ENCODE results near the gene FKBP5. TPM values are rescaled to one million over a fixed set of nuclear protein-coding genes. Genes with fewer than 3 reads are reported as not detected.
"Not testable (repeated sequence)": the region's sequence is repeated elsewhere in the genome, so short reads cannot be mapped to it uniquely, and the experiment has no call there.

The FKBP5 gene
- total RNA-seq, 1 donor from 2014 or later, result 16.5 TPM

DNA sequence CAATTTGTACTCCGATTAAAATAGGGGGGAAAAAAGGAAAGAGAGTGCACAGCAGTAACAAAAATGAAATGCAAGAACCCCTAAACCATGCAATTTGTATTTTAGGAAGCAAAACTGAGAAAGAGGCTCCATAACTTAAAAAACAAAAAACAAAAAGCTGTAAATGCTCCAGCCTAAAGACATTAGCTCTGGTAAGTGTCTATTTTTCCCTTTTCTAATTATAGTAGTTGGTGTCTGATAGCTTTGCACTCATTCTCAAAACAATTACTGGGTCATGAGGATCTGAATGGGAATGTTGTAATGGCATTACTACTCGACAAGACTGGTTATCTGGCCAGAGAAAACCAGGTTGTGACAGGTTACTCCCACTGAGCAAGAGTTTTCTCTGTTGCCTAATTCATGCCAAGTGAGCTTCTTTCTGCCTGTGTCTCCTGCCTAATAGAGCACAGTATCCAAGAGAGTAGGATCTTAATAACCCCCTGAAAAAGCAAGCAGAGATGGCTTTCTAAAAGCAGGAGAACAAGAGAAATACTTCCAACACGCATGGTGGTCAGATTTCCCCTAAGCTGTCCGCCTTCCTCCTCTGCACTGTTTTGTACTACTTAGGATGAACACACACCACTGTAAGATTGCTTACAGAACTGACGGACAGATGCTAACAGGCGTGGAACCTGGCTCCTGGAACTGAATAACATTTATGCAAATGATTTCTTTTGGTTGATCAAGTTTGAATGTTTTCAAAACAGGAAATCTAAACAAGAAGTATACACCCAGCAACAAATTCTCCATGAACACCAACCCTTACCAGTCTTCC lies 86.4 kb downstream of the FKBP5 start:
- peak overlapping the region; percentile 8 for H3K4me3 ChIP-seq (ENCODE audit: low read depth, low read length)
- DNase-seq (ENCODE audit: low read depth), result no peak
- TF ChIP-seq, protein P1, sequence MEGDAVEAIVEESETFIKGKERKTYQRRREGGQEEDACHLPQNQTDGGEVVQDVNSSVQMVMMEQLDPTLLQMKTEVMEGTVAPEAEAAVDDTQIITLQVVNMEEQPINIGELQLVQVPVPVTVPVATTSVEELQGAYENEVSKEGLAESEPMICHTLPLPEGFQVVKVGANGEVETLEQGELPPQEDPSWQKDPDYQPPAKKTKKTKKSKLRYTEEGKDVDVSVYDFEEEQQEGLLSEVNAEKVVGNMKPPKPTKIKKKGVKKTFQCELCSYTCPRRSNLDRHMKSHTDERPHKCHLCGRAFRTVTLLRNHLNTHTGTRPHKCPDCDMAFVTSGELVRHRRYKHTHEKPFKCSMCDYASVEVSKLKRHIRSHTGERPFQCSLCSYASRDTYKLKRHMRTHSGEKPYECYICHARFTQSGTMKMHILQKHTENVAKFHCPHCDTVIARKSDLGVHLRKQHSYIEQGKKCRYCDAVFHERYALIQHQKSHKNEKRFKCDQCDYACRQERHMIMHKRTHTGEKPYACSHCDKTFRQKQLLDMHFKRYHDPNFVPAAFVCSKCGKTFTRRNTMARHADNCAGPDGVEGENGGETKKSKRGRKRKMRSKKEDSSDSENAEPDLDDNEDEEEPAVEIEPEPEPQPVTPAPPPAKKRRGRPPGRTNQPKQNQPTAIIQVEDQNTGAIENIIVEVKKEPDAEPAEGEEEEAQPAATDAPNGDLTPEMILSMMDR (conservative IDR thresholded peaks at IDR 0.05; ENCODE audit: low read depth, low read length), result no peak

DNA sequence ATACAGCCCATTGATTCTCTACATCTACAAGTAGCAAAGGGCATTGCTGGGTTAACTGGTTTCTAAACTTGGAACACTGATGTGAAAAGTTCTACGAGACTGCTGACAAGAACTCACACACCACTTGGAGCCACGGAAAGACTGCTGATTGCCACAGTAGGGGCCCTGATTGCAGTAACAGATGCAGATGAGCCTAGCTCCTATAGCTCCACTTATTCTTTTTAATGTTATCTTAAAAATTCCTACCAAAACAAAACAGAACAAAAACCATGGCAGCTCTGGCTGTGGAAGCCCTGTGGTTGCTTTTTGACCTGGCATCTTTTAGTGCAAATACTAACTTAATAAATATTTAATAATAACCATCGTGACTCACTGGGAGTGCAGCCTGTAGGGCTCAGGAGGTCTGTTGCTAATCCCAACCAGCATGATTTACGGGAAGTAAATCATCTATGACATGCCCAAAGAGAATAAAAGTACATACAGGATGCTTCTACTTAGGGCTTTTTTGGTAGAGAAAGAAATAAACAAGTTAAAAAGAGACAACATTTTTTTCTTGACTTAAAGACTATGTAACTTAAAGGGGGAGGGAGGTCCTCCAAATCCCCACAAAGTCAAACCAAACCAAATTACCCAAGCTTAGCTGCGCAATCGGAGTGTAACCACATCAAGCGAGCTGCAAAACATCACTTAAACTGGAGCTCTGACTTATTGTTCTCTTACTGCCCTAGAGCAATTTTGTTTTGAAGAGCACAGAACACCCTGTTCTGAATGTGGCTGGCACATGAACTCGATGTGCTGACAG lies 87.2 kb downstream of the FKBP5 start:
- peak; percentile 51 for DNase-seq (ENCODE audit: low read depth)
- no peak overlapping the region for H3K4me3 ChIP-seq (ENCODE audit: low read depth, low read length)
- TF ChIP-seq, protein P1 (conservative IDR thresholded peaks at IDR 0.05; ENCODE audit: low read depth, low read length), result no peak

DNA sequence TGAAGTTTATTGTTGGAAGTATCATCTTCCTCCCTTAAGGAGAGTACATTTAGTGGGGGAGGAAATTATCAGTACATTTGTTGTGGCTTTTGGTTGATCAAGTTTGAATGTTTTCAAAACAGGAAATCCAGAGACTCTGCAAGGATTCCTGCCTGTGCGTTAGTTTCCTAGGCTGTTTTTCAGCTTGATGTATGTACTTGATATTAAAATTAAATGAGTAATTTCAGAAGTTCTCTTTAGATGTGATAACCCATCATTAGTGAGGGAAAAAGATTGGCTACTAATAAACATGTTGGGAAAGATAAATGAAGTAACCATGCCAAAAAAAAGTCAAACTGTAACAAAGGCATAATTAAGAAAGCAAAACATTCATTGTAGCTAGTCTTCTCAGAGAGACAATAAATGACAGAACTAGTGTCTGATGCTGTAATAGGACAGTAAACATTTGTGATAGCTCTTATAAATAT lies 88.0 kb downstream of the FKBP5 start:
- DNase-seq (ENCODE audit: low read depth), result no peak
- TF ChIP-seq, protein P1 (conservative IDR thresholded peaks at IDR 0.05; ENCODE audit: low read depth, low read length), result no peak
- H3K4me3 ChIP-seq (ENCODE audit: low read depth, low read length), result no peak overlapping the region

DNA sequence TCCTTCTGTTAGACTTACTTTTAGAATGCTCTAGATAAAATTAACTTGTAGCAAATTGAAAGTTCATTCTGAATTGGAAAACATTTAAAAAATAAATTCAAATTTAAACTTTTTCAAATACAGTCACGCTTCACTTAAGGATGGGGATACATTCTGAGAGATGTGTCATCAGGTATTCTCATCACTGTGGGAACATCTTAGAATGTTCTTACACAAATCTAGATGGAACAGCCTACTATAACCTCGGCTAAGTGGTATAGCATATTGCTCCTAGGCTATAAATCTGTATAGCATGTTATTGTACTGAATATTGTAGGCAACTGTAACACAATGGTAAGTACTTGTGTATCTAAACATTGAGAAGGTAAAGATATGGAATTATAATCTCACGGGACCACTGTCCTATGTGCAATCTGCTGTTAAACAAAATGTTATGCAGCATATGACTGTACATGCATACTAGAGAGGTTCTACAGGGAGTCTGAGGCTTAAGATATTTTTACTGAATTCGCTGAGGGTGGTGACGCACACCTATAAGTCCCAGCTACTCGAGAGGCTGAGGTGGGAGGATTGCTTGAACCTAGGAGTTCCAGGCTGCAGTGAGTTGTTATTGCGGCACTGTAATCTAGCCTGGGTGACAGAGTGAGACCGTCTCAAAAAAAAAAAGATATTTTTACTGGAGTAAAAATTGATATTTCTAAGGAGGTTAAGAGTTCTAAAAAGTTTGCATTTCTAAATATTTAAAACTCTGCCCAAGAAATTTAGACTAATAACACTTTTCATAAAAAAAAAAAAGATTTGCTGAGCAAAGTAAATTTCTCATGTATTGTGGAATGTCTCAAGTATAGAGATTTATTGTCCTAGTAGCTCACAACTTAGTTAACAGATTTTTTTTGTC lies 88.7 kb downstream of the FKBP5 start:
- no peak overlapping the region for H3K4me3 ChIP-seq (ENCODE audit: low read depth, low read length)
- DNase-seq (ENCODE audit: low read depth), result no peak
- TF ChIP-seq, protein P1 (conservative IDR thresholded peaks at IDR 0.05; ENCODE audit: low read depth, low read length), result no peak

DNA sequence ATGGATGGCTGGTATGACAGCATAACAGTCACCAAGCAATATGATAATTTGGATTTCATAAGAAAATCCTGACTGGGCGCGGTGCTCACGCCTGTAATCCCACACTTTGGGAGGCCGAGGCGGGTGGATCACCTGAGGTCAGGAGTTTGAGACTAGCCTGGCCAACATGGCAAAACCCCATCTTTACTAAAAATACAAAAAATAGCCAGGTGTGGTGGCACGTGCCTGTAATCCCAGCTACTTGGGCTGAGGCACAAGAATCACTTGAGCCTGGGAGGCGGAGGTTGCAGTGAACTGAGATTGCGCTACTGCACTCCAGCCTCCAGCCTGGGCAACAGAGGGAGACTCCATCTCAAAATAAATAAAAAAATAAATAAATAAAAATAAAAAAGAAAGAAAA lies 90.1 kb downstream of the FKBP5 start:
- not testable (repeated sequence) for H3K4me3 ChIP-seq (ENCODE audit: low read depth, low read length); DNase-seq (ENCODE audit: low read depth)

DNA sequence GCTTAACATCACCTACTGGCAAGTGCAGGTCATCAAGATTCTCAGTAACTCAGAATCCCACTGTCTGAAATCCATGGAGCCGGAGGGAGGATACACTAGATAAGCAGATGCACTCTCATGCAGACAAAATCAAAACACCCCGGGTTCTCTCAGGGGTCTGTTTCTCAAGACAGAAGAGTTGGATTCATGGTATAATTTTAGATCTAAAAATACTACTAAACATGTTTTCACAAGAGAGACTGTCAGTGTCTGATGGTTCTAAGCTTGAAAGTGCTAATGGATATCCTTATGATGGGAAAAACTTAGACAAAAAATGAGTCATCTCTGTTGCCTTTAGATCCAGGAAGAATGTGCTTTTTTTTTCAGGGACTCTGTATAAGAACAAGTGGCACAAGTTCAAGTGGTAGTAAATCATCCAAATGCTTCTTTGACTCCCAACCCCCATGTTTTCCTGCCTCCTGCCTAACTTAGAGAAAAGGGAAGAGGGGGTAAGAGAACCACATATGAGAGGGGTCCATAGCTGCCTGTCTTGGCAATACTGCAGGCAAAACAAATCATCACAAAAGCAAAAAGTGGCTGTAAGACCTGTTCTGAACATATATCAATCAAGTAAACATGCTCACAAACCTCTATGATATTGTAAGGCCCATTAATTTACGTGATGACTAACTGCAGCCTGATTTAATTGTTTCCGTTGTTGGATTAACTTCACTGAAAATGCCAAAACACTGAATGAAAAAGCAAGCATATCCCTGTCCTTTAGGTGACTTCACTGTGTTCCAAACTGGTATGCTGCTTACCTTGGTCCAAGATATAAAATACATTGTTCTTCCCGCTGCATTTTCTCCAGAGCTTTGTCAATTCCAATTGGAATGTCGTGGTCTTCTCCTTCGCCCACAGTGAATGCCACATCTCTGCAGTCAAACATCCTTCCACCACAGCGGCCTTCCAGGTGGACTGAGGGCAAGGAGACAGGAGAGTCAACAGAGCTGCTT lies 92.0 kb downstream of the FKBP5 start:
- no peak for DNase-seq (ENCODE audit: low read depth)
- TF ChIP-seq, protein P1 (conservative IDR thresholded peaks at IDR 0.05; ENCODE audit: low read depth, low read length), result no peak
- H3K4me3 ChIP-seq (ENCODE audit: low read depth, low read length), result no peak overlapping the region
